ENCODE results near the gene PKP4. TPM values are rescaled to one million over a fixed set of nuclear protein-coding genes. Genes with fewer than 3 reads are reported as not detected.

PKP4 gene
- total and polyA plus RNA-seq, 9 of the 15 experiments (the other 6 are each of a cell fraction or from before 2014, with no cell fraction given): 24.6 to 99.1 (median 74.0) TPM

DNA sequence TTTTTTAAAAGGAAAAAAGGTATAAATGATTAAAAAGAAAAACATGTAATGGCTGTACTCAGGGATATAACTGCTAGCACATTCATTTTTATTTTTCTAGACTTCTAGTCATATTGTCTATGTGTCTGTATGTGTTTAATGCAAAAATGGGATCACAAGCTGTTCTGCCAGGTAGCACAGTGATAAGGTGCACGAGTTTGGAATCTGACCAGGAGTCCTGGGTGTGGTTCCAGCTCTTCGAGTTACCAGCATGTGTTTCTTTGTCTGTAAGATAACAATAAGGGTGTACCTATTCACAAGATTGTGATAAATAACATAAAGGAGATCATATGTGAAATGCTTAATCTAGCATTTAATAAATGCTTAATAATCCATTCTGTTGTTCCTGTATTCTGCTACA lies 145.3 kb downstream of the PKP4 start (continued):
- TF ChIP-seq TCF3 (CRISPR knock-in tag; IDR thresholded peaks at IDR 0.05) (peak; percentile 36; the same call in 1 of the 2 replicates), CBFA2T3 (IDR thresholded peaks at IDR 0.05) (peak; percentile 69), MBD2 (IDR thresholded peaks at IDR 0.05; ENCODE audit: borderline replicate concordance, low read depth) (no peak), LEF1 (IDR thresholded peaks at IDR 0.05) (no peak), KDM5B (IDR thresholded peaks at IDR 0.05; ENCODE audit: insufficient replicate concordance, low read depth, low read length) (no peak), ZNF551 (CRISPR knock-in tag; IDR thresholded peaks at IDR 0.05) (no peak), YY1 (IDR thresholded peaks at IDR 0.05; ENCODE audit: borderline replicate concordance in 1 of 3, control insufficient read depth in 1 of 3, extremely low read depth in 1 of 3, insufficient read depth in 3 of 3, insufficient read length in 1 of 3, insufficient replicate concordance in 2 of 3, low read depth in 1 of 3, low read length in 2 of 3) (no peak), CBFB (CRISPR knock-in tag; IDR thresholded peaks at IDR 0.05) (no peak), ARID1B (IDR thresholded peaks at IDR 0.05) (no peak), IRF2 (CRISPR knock-in tag; IDR thresholded peaks at IDR 0.05) (no peak), NFIC (IDR thresholded peaks at IDR 0.05) (peak; percentile 41; the same call in 1 of the 2 replicates), NCOR1 (IDR thresholded peaks at IDR 0.05) (peak; percentile 30; the same call in 1 of the 2 replicates), SRF (CRISPR knock-in tag; IDR thresholded peaks at IDR 0.05) (no peak), SOX6 (IDR thresholded peaks at IDR 0.05) (0 out of 2 replicates have a peak, but pooled peaks have one; percentile 42), DACH1 (IDR thresholded peaks at IDR 0.05; ENCODE audit: partially characterized antibody) (peak; percentile 48), CBFA2T2 (conservative IDR thresholded peaks at IDR 0.05) (0 out of 2 replicates have a peak, but pooled peaks have one; percentile 44), ZNF764 (CRISPR knock-in tag; IDR thresholded peaks at IDR 0.05; ENCODE audit: low read depth) (no peak), HLTF (IDR thresholded peaks at IDR 0.05) (no peak)
- TF ChIP-seq, protein P1, sequence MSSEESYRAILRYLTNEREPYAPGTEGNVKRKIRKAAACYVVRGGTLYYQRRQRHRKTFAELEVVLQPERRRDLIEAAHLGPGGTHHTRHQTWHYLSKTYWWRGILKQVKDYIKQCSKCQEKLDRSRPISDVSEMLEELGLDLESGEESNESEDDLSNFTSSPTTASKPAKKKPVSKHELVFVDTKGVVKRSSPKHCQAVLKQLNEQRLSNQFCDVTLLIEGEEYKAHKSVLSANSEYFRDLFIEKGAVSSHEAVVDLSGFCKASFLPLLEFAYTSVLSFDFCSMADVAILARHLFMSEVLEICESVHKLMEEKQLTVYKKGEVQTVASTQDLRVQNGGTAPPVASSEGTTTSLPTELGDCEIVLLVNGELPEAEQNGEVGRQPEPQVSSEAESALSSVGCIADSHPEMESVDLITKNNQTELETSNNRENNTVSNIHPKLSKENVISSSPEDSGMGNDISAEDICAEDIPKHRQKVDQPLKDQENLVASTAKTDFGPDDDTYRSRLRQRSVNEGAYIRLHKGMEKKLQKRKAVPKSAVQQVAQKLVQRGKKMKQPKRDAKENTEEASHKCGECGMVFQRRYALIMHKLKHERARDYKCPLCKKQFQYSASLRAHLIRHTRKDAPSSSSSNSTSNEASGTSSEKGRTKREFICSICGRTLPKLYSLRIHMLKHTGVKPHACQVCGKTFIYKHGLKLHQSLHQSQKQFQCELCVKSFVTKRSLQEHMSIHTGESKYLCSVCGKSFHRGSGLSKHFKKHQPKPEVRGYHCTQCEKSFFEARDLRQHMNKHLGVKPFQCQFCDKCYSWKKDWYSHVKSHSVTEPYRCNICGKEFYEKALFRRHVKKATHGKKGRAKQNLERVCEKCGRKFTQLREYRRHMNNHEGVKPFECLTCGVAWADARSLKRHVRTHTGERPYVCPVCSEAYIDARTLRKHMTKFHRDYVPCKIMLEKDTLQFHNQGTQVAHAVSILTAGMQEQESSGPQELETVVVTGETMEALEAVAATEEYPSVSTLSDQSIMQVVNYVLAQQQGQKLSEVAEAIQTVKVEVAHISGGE (CRISPR knock-in tag; IDR thresholded peaks at IDR 0.05): no peak
- TF ChIP-seq, protein P2, sequence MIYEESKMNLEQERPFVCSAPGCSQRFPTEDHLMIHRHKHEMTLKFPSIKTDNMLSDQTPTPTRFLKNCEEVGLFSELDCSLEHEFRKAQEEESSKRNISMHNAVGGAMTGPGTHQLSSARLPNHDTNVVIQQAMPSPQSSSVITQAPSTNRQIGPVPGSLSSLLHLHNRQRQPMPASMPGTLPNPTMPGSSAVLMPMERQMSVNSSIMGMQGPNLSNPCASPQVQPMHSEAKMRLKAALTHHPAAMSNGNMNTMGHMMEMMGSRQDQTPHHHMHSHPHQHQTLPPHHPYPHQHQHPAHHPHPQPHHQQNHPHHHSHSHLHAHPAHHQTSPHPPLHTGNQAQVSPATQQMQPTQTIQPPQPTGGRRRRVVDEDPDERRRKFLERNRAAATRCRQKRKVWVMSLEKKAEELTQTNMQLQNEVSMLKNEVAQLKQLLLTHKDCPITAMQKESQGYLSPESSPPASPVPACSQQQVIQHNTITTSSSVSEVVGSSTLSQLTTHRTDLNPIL (CRISPR knock-in tag; IDR thresholded peaks at IDR 0.05): no peak
- TF ChIP-seq, protein P3, sequence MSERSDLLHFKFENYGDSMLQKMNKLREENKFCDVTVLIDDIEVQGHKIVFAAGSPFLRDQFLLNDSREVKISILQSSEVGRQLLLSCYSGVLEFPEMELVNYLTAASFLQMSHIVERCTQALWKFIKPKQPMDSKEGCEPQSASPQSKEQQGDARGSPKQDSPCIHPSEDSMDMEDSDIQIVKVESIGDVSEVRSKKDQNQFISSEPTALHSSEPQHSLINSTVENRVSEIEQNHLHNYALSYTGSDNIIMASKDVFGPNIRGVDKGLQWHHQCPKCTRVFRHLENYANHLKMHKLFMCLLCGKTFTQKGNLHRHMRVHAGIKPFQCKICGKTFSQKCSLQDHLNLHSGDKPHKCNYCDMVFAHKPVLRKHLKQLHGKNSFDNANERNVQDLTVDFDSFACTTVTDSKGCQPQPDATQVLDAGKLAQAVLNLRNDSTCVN (CRISPR knock-in tag; IDR thresholded peaks at IDR 0.05): no peak
- TF ChIP-seq, protein P4, sequence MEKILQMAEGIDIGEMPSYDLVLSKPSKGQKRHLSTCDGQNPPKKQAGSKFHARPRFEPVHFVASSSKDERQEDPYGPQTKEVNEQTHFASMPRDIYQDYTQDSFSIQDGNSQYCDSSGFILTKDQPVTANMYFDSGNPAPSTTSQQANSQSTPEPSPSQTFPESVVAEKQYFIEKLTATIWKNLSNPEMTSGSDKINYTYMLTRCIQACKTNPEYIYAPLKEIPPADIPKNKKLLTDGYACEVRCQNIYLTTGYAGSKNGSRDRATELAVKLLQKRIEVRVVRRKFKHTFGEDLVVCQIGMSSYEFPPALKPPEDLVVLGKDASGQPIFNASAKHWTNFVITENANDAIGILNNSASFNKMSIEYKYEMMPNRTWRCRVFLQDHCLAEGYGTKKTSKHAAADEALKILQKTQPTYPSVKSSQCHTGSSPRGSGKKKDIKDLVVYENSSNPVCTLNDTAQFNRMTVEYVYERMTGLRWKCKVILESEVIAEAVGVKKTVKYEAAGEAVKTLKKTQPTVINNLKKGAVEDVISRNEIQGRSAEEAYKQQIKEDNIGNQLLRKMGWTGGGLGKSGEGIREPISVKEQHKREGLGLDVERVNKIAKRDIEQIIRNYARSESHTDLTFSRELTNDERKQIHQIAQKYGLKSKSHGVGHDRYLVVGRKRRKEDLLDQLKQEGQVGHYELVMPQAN (IDR thresholded peaks at IDR 0.05; ENCODE audit: borderline replicate concordance): no peak
